Body of pancreas (tissue), 4 donors: ENCODE measurements around the gene SNED1.

Experiments
- CTCF ChIP-seq, 7 experiments: fragments of 450-650 bp in 4 of 7; fragments of 200-600 bp in 3 of 7; sonication (generic) in 3 of 7; IDR thresholded peaks; one replicate each; pipeline ENCODE4 v1.5.1; 2016 to 2019; ENCODE audit warnings: antibody characterized with exemption in 7 of 7
- POLR2A ChIP-seq, 3 donors: fragments of 450-650 bp; IDR thresholded peaks; one replicate each; pipeline ENCODE4 v1.6.1; 2016; ENCODE audit warnings: antibody characterized with exemption in 3 of 3, mild to moderate bottlenecking in 2 of 3

- no peak for TF ChIP-seq CTCF (IDR thresholded peaks at IDR 0.05)
- TF ChIP-seq POLR2A (IDR thresholded peaks at IDR 0.05) = no peak
These were observed 34.3 kb upstream of the SNED1 start for GRCh38 chr2:240963868-240964703.
